LHCN-M2 (cell line): ENCODE results near the gene MAMSTR. TPM values are rescaled to one million over a fixed set of nuclear protein-coding genes. Genes with fewer than 3 reads are reported as not detected.

ENCODE experiments used
- DNase-seq: peaks from one replicate; pipeline ENCODE4 v3.0.0-alpha.2; 2012; ENCODE audit warnings: low read depth
- total RNA-seq: library from RNA; depleted of rRNA; stranded (reverse); fragments of >200 nt; gene quantifications from 2 replicates; pipeline ENCODE4 v1.2.3, GENCODE V29; 2014

The MAMSTR gene
- total RNA-seq, 1 experiment from 2014 or later: 3.5 TPM

- no peak for DNase-seq
Measured at GRCh38 chr19:48746110-48746509, 26.6 kb upstream of the MAMSTR start.

- peak; percentile 50 for DNase-seq
Measured at GRCh38 chr19:48745208-48745995, 25.9 kb upstream of the MAMSTR start.

GRCh38 chr19:48742096-48742495 is 22.6 kb upstream of the MAMSTR start:
- DNase-seq: no peak

DNA sequence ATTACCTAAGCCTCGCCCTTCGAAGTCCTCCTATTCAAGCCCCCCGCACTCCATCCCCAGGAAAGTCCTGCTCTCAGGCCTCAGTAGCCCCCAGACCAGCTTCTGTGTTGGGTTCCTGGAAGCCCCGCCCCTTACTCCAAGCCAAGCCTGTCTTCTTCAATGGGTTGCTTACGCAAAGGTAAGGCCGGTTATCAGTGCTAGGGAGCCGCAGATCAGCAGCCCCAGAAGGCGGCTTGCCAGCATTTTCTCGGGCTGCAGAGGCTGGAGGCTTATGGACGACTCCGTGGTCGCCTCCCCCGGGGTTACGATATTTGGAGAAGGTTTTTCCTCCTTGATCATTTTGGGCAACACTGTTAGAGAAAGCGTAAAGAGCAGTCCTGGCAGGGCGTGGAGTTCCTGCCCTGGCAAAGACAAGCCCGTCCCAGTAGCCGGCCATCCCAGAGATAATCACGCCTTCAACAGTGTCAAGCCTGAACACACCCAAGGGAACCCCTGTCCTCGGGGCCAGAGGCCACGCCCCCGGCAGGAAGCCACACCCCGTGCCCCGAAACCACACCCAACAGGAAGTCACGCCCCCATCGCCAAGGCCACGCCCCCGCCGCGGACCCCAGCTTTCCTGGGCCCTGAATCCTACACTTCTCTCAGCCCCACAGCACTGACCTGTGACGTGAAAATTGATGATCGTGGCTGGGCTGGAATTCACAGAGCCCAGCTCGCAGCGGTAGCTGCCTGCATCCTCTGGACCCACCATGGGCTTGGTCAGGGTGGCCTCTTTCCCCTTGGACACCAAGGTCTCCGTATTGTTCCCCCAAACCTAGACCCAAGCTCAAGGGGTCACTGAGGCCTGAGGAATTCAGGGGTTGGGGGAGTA is 21.8 kb upstream of the MAMSTR start:
- no peak for DNase-seq

- no peak for DNase-seq
Measured at GRCh38 chr19:48740164-48740972, 20.8 kb upstream of the MAMSTR start, which contains the start of gene RASIP1. Gene RASIP1, minus strand, starts transcription at chr19:48740610. Its CDS starts 328 bp downstream, at chr19:48740282.

GRCh38 chr19:48739404-48740163 is 20.1 kb upstream of the MAMSTR start:
- DNase-seq: no peak

GRCh38 chr19:48738557-48739403 is 19.3 kb upstream of the MAMSTR start:
- DNase-seq: peak; percentile 60

DNA sequence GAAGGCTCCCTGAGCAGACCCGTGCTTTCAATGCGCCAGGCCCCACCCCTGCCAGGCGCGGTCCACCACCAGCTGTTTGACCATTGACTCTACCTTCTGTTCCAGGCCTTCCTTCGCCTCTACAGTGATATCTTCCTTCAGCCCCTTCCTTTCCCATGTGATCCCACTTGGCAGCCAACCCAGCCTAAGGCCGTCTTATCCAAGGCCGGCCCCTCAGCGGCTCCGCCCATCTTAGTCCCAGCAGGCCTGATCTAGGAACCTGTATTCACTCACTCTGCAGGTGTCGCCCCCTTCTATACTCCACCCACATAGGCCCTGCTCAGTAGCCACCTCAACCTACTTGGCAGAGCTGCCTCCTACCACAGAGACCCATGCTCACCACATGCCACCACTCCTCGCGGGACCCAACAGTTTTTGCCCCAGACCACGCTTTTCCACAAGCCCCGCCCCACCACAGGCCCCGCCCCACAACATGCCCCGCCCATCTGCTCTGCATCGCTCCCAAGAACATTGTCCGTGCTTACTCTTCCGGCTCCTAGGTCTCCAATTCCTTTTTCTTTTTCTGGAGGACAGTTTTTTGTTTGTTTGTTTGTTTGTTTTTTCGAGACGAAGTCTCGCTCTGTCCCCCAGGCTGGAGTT is 18.0 kb upstream of the MAMSTR start:
- DNase-seq: no peak

GRCh38 chr19:48735031-48735615 is 15.6 kb upstream of the MAMSTR start:
- DNase-seq: no peak

DNA sequence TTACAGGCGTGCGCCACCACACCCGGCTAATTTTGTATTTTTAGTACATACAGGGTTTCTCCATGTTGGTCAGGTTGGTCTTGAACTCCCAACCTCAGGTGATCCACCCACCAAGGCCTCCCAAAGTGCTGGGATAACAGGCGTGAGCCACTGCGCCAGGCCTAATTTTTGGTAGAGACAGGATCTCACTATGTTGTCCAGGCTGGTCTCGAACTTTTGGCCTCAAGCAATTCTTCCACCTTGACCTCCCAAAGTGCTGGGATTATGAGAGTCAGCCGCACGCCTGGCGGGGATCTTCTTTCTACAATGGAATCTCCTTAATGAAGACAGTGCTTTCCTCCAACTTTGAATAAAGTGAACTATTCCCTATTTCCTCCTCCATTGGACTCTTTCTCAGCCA is 15.1 kb upstream of the MAMSTR start:
- DNase-seq: no peak

- no peak for DNase-seq
Measured at GRCh38 chr19:48731452-48731851, 11.9 kb upstream of the MAMSTR start.

- DNase-seq: no peak
Measured at GRCh38 chr19:48728911-48729664, 9.6 kb upstream of the MAMSTR start.

DNA sequence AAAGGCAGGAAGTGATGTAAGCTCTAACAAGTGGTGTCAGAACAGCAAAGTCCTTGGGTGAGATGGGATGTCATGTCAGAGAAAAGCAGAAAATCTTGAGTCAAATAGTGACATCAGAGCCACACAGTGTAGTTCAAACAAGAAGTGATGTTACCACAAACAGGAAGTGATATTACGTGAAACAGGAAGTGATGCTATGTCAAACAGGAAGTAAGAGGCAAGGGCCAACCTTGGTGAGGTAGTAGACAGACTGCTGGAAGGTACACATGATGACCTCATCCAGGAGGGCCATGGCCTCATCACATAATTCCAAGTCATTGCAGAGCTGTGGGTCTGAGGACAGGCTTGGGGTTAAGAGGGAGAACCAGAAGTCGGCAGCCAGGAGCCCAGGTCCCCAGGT is 7.0 kb upstream of the MAMSTR start:
- no peak for DNase-seq

DNA sequence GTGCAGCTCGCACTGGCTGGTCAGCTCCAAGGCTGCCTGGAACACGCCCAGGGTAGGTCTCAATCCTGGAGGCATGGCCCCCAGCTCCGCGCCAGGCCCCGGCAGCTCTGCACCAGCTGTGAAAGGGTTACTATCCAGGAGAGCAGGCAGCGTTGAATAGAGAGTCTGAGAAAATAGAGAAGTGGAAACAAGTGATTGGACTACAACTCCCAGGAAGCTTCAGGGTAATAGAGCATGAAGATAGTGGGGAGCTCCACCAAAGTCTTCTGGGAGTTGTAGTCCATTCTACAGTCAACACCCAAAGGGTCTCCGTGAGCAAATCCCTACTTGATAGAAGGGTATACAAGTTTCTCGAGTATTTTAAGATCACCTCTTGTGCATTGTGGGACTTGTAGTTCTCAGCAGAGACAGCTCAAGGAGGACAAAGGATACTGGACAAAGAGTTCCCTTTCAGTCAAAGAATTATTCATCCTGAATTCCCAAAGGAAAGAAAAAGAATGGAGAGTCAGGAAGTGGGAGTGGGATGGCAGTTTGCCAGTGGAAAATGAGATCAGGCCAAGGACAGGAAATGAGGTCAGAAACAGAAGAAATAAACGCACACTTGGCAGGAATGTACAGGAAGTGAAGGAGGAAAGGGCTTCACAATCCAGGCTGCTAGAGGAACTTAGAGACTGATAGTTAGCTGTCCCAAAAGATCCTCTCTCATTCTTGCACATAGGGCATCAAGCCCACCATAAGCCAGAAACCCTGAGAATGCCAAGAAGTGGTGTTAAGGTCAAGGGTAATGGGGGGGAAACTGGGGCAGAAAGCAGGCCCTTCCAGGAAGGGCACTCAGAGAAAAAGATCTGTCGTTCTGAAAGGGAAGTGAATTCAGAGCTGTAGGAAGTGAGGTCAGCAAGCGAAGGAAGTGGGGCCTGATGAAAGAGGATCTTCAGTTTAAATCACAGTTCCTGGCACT is 5.5 kb upstream of the MAMSTR start:
- peak; percentile 95 for DNase-seq

GRCh38 chr19:48722196-48722708 is 2.7 kb upstream of the MAMSTR start:
- no peak for DNase-seq

DNA sequence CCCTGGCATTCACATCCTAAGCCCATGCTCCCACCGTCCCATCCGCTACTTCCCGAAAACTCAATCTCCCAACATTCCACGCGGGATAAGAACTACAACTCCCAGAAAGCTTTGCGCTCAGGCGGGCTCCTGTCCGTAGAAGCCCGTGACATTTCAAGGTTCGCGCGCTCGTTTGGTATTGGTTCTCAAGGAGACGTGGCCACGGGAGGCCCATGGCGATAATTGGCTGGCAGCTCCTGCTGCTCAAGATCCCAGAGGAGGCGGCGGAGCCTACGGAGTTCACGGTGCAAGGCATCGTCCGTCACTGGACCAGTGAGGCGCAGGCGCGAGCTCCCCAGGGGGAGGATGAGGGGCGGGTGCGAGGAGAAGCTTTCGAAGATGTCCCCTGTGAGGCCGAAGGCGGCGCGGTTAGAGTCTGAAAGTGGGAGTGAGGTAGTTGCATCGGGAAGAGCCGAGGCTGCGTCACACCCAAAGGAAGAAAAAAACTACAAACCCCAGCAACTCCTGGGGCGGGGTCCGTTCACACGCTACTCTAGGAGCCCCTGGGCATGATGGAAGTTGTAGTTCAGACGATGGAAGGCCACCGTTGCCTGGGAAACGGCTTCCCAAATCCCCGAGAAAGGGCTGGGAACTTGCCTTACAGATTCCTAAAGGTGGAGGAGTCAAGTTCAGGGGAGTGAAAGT is 1.2 kb upstream of the MAMSTR start:
- DNase-seq: peak; percentile 99
